ENCODE measurements around the gene UTF1.

DNA sequence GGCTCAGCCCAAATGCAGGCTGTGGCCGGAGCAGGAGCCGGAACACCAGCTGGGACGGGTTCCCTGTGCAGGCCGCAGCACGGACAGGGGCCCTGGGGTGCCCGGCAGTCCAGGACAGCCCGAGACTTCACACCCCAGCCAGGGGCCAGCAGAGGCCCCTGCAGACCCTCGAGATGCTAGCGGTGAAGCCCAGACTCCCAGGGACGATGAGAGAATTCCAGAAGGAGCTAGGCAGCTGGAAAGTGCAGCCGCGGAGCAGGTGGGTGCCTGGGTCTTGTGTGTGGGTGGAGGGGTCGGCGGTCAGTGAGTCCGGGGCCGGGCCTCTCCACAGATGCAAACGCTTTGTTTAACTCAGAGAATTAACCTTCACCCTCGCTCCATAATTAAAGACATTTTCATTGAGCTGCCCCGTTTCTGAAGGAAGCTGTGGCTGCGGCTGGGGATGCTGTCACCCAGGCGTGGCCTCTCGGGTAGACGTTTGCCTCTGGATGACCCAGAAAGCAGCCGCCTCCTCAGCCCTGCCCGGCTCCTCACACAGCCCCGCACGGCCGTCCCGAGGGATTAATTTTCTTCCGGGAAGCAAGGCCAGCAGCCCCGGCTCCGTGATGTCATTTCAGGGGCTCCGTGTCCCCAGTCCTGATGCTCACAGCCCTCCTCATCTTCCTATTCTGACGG lies 43.5 kb upstream of the UTF1 start:
- TF ChIP-seq POLR2A (IDR thresholded peaks at IDR 0.05; ENCODE audit: low read depth, low read length) (no peak), TAF1 (IDR thresholded peaks at IDR 0.05; ENCODE audit: low read depth, low read length) (no peak), POLR2AphosphoS5 (IDR thresholded peaks at IDR 0.05; ENCODE audit: low read depth, low read length) (no peak), PAX5 (IDR thresholded peaks at IDR 0.05; ENCODE audit: insufficient read depth, low read length, severe bottlenecking) (no peak)
